Measurements from ENCODE around the gene STAMBPL1. TPM values are rescaled to one million over a fixed set of nuclear protein-coding genes. Genes with fewer than 3 reads are reported as not detected.

STAMBPL1 gene
- total and polyA plus RNA-seq, 2 donors (not counting 3 experiments of a cell fraction or from before 2014, with no cell fraction given), result 0.70 to 1.8 TPM

- Histone ChIP-seq H3K4me1 (ENCODE audit: control insufficient read depth, extremely low read depth, insufficient read depth, low read length) (peaks cover 2% of the 10 kb centered on the region), H2AFZ (ENCODE audit: low read depth, low read length) (no peak overlapping the region), H3K27ac (ENCODE audit: insufficient read depth, low read depth, low read length) (no peak overlapping the region), H3K36me3 (ENCODE audit: control insufficient read depth in 2 of 2, extremely low read depth in 1 of 2, insufficient read depth in 2 of 2, low read length in 2 of 2) (no peaks in the 10 kb centered on the region), H3K9me1 (replicated peaks; ENCODE audit: control insufficient read depth, extremely low read depth, insufficient read depth, low read length) (no peaks in the 10 kb centered on the region), H3K27me3 (ENCODE audit: control insufficient read depth in 2 of 2, insufficient read depth in 2 of 2, low read length in 2 of 2) (peaks cover 0 to 4% of the 10 kb centered on the region in 2 experiments), H3K9ac (replicated peaks; ENCODE audit: extremely low read depth, insufficient read depth, low read length) (no peak overlapping the region), H4K20me1 (replicated peaks; ENCODE audit: control insufficient read depth, extremely low read depth, insufficient read depth, low read length) (no peaks in the 10 kb centered on the region), H3K4me3 (replicated peaks in 1 of 3; ENCODE audit: insufficient read depth in 1 of 3, low read depth in 1 of 3, low read length in 3 of 3) (no peak overlapping the region), H3K79me2 (ENCODE audit: control insufficient read depth, insufficient read depth, low read length) (no peaks in the 10 kb centered on the region), H3K9me3 (replicated peaks; ENCODE audit: control insufficient read depth, insufficient read depth, low read length) (no peaks in the 10 kb centered on the region), H3K4me2 (ENCODE audit: insufficient read depth, low read length) (no peak overlapping the region)
- FAIRE-seq (no peak), DNase-seq (ENCODE audit: low read depth, low spot score) (no peak)
- TF ChIP-seq CTCF (IDR thresholded peaks at IDR 0.05; ENCODE audit: extremely low read depth in 1 of 2, insufficient read depth in 1 of 2, low read depth in 1 of 2, low read length in 2 of 2) (no peak), EZH2 (IDR thresholded peaks at IDR 0.05; ENCODE audit: borderline replicate concordance, low read depth, low read length, severe bottlenecking) (no peak), GATA2 (IDR thresholded peaks at IDR 0.05; ENCODE audit: insufficient read depth, insufficient read length, low read depth, low read length) (no peak), POLR2A (IDR thresholded peaks at IDR 0.05; ENCODE audit: low read depth, low read length) (no peak), FOS (IDR thresholded peaks at IDR 0.05; ENCODE audit: borderline replicate concordance, insufficient read depth, low read length) (no peak), MAX (IDR thresholded peaks at IDR 0.05; ENCODE audit: insufficient read depth, insufficient read length) (no peak), POLR2AphosphoS5 (IDR thresholded peaks at IDR 0.05; ENCODE audit: insufficient read depth, low read depth, low read length) (no peak), MYC (IDR thresholded peaks at IDR 0.05; ENCODE audit: low read depth, low read length) (no peak), JUN (IDR thresholded peaks at IDR 0.05; ENCODE audit: borderline replicate concordance, insufficient read depth, insufficient read length, low read depth) (no peak)
- dilution Hi-C loops (cut with MboI; ENCODE audit: extremely low pct_ligation_motif_present, low sequenced_read_pairs), result no loop called here
- CTCF ChIA-PET, result no interaction called here
- BruUV-seq (replicated peaks), result no TSS peak
- POLR2A ChIA-PET, result no interaction called here
- intact Hi-C loops (cut with micrococcal nuclease), result no loop called here
These were observed 5.0 kb upstream of the STAMBPL1 start for GRCh38 chr10:88875081-88875480.

Measured in endothelial cell of umbilical vein (primary cell).